Erythroblast (primary cell): ENCODE data around the gene TSPAN19.

ENCODE experiments used
- GATA1 ChIP-seq: IDR thresholded peaks from 2 replicates; pipeline ENCODE4 v1.6.1; 2011; ENCODE audit warnings: low read depth, mild to moderate bottlenecking, control low read depth, low read length, moderate library complexity
- POLR2A ChIP-seq: IDR thresholded peaks from 2 replicates; pipeline ENCODE4 v1.6.1; 2011; ENCODE audit warnings: mild to moderate bottlenecking, low read length

DNA sequence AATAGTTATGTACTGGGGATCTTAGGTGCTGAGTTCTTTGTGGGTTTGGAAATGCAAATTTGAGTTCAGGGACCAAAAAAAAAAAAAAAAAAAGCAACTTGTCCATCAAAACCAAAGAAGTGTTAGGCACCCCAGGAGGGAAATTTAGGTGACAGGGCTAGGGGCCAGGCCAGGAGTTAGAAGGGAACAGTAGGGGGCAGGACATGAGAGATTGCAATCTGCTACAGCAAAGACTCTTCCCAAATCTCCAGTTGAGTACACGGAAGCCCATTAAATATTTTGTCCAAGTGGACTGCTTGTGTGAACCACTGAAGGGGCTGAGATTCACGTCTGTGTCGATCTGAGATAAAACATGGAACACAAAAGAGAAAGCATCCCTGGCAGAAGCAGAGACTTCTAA lies 52.8 kb downstream of the TSPAN19 start:
- no peak for TF ChIP-seq POLR2A
- TF ChIP-seq GATA1, result no peak
